Fibroblast of mammary gland (primary cell): ENCODE measurements around the gene VPS8.
"Not testable (repeated sequence)": the region's sequence is repeated elsewhere in the genome, so short reads cannot be mapped to it uniquely, and the experiment has no call there.

Experiments
- DNase-seq: peaks from one replicate; pipeline ENCODE4 v3.0.0-alpha.2; 2010; ENCODE audit warnings: low read depth
- H3K4me3 ChIP-seq: 2 replicates; pipeline ENCODE4 v1.5.1; 2011; ENCODE audit warnings: low read depth, mild to moderate bottlenecking, low read length, moderate library complexity; ENCODE audit not compliant: control insufficient read depth
- TF ChIP-seq, protein P1 (sequence below): conservative IDR thresholded peaks from 2 replicates; pipeline ENCODE4 v1.5.1; 2011; ENCODE audit warnings: low read depth, low read length, inconsistent platforms; ENCODE audit not compliant: control insufficient read depth, insufficient read depth

VPS8 gene

DNA sequence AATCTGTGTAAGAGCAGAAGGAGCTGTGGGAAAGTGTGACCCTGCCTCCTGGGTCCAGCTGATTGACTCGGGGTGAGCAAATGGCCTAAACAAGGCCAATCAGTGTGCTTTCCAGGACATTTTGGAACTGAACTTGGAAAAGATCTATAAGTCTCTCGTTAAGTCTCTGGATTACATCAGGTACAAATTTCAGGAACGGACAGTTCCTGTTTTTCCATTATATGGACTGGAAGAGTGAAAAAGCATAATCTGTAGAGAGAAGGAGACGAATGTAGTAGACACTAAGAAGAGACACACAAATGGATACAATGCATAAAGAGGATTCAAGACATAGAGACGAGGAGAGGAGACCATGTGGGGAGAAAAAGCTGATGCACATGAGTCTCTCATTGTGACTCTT, 173.6 kb downstream of the VPS8 start:
- no peak for DNase-seq
- TF ChIP-seq, protein P1, sequence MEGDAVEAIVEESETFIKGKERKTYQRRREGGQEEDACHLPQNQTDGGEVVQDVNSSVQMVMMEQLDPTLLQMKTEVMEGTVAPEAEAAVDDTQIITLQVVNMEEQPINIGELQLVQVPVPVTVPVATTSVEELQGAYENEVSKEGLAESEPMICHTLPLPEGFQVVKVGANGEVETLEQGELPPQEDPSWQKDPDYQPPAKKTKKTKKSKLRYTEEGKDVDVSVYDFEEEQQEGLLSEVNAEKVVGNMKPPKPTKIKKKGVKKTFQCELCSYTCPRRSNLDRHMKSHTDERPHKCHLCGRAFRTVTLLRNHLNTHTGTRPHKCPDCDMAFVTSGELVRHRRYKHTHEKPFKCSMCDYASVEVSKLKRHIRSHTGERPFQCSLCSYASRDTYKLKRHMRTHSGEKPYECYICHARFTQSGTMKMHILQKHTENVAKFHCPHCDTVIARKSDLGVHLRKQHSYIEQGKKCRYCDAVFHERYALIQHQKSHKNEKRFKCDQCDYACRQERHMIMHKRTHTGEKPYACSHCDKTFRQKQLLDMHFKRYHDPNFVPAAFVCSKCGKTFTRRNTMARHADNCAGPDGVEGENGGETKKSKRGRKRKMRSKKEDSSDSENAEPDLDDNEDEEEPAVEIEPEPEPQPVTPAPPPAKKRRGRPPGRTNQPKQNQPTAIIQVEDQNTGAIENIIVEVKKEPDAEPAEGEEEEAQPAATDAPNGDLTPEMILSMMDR, result no peak

DNA sequence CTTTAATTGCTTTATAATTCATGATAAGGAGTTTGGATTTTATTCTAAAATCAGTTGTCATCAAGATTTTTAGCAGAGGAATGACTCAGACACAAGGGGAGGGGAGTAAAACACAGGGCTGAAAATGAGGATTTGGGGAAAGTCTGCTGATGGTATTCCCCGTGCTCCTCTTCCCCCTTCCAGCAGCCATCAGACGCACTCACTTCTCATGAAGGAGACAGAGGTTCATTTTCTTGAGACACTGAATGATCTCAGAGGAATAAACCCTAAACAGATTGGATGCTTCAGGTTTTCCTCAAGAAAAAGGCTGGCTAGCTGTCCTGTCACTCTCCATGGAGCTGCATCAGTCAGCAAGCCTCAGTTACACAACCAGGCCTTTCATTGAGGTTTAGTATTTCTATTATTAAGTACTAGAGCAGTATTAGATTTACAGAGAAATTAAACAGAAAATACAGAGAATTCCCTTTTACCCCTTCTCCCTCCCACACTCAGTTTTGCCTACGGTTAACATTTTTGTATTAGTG, 174.5 kb downstream of the VPS8 start:
- TF ChIP-seq, protein P1, result no peak
- DNase-seq, result no peak
- H3K4me3 ChIP-seq, result no peak overlapping the region

More for the DNA sequence above, 173.6 kb downstream of the VPS8 start:
- no peak overlapping the region for H3K4me3 ChIP-seq

DNA sequence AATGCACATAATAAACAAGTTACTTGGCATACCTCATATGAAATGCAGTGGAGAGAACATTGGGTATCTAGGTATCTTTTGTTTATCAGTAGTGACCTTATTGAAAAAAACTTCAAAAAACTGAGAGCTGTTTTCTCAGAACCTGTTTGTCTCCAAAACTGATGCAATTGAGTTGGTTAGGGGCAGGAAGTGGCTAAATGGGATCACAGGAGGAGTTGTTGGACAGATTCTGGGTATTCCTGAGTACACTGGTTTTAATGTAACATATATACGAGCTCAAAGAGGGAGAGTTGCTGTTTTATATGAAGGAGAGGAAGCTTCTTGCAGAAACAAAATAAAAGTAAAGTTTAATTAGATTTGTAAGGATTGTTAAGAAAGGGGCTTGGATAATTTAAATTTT, 181.4 kb downstream of the VPS8 start:
- no peak overlapping the region for H3K4me3 ChIP-seq
- DNase-seq, result no peak
- TF ChIP-seq, protein P1, result no peak

DNA sequence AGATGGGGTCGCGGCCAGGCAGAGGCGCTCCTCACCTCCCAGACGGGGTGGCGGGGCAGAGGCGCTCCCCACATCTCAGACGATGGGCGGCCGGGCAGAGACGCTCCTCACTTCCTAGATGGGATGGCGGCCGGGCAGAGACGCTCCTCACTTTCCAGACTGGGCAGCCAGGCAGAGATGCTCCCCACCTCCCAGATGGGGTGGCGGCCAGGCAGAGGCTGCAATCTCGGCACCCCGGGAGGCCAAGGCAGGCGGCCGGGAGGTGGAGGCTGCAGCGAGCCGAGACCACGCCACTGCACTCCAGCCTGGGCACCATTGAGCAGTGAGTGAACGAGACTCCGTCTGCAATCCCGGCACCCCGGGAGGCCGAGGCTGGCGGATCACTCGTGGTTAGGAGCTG, 191.9 kb downstream of the VPS8 start:
- not testable (repeated sequence) for H3K4me3 ChIP-seq, DNase-seq

DNA sequence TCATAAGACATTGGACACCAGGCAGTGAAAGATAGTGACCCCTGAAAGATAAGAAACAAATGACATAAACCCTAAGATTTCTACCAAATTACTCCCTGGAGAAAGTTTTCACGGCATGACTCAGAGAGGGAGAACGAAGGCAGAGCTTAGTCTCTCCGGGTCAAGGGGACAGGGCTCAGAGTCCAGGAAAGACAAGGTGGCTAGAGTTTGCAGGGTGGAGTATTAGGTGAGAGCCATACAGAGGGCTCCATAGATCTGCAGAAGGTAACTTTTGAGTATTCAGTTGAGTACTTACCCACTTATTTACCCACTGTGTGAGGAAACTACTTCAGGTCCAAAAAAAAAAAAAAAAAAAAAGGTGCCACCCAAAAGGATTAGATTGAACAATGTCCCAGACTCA, 197.7 kb downstream of the VPS8 start:
- DNase-seq, result no peak
- TF ChIP-seq, protein P1, result no peak

DNA sequence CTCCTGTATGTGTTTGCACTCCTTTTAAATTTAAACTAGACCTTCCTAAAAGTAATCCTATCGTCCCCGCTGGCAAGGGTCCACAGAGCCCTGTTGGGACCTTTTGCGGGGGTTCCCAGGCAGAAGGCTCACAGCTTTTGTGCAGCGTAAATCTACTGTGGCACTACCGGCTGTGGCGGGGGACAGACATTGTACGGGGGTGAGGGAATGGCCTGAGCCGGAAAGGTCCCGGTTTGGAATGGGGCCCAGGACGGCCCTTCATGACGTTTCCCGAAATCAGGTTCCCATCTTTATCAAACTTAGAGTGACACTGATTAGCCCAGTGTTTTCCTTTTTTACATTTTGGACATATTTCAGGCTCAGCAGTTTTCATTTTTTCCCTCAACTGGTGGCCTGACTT, 205.6 kb downstream of the VPS8 start:
- not testable (repeated sequence) for DNase-seq

More for the DNA sequence above, 197.7 kb downstream of the VPS8 start:
- no peak overlapping the region for H3K4me3 ChIP-seq

DNA sequence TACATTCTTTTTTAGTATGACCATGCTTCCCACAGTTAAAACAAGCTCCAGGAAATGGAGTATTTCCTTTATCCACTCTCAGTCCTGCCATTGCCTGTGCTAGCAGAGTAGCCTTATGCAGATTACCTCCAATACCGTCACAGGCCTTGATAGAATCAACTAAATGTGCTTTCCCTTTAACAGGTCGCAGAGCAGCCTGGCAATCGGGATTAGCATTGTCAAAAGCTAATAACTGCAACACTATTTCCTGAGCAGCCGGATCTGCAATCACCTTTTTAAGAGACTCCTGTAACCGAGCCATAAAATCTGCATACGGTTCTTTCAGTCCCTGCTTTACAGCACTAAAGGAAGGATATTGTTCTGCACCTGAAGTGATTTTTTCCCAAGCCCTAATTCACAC, 206.0 kb downstream of the VPS8 start:
- not testable (repeated sequence) for H3K4me3 ChIP-seq, DNase-seq

More for the DNA sequence above, 205.6 kb downstream of the VPS8 start:
- H3K4me3 ChIP-seq, result not testable (repeated sequence)

DNA sequence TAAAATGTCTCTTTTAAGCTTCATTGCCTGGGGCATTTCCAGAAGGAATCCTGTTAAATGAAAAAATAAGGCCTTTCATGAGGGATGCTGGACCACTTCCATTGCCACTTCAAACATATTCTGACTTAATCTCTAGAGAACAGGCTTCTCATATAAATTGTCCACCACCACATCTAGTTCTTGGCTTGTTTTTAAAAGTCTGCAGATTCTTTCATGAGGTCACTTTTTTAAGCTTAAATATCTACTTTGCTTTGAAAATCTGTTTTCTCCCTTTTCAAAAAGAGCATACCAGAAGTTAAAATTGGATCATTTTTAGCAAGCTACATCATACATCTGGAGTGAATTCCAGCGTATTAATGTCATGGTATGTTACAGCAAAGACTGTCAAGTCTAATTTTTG, 209.3 kb downstream of the VPS8 start:
- H3K4me3 ChIP-seq, result no peak overlapping the region
- no peak for DNase-seq
- TF ChIP-seq, protein P1, result no peak
